Measurements from ENCODE around the gene TECR. TPM values are rescaled to one million over a fixed set of nuclear protein-coding genes. Genes with fewer than 3 reads are reported as not detected.

The TECR gene
- total RNA-seq, 1 donor from 2014 or later, result 123 TPM

DNA sequence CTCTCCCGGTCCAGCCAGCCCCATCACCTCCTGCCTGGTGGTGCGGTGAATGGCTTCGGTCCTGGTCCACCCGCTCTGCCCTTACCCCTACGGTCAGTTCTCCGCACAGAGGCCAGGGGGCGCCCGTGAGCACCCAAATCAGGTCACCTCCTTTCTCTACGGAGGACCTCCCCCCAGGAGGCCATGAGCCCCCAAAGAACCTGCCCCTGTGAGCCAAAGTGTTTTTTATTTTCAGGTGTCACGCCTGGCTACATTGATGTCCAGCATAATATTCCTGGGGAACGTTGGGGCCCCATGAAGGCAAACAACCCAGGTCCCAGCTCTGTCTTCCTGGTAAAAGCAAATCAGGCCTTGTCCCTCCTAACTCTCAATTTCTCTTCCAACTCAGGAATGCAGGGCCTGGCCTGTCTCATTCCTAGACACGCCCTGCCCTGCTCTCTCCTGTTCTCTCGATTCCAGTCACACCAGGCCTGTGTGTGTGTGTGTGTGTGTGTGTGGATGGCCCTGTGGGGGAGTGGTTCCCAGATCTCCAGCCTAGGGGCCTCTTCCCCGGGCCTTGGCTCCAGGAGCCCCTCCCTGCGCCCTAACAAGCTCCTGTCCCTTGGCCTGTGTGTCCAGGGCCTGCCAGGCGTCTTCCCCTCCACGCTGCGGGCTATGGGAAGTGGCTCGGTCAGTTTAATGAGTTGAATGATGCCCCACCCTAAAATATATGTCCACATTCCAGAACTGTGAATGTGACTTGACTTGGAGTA, 23.7 kb upstream of the TECR start:
- TF ChIP-seq, protein P1, sequence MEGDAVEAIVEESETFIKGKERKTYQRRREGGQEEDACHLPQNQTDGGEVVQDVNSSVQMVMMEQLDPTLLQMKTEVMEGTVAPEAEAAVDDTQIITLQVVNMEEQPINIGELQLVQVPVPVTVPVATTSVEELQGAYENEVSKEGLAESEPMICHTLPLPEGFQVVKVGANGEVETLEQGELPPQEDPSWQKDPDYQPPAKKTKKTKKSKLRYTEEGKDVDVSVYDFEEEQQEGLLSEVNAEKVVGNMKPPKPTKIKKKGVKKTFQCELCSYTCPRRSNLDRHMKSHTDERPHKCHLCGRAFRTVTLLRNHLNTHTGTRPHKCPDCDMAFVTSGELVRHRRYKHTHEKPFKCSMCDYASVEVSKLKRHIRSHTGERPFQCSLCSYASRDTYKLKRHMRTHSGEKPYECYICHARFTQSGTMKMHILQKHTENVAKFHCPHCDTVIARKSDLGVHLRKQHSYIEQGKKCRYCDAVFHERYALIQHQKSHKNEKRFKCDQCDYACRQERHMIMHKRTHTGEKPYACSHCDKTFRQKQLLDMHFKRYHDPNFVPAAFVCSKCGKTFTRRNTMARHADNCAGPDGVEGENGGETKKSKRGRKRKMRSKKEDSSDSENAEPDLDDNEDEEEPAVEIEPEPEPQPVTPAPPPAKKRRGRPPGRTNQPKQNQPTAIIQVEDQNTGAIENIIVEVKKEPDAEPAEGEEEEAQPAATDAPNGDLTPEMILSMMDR (IDR thresholded peaks at IDR 0.05), result peak; percentile 71
- intact Hi-C loops (cut with DNase I), result no loop called here
- peak; percentile 84 for ATAC-seq
- no peaks in the 10 kb centered on the region for H3K36me3 ChIP-seq
- H3K4me1 ChIP-seq, result peaks cover 26% of the 10 kb centered on the region
- no peaks in the 10 kb centered on the region for H3K9me3 ChIP-seq
- H3K27me3 ChIP-seq, result no peaks in the 10 kb centered on the region
- H3K4me3 ChIP-seq, result no peak overlapping the region
- peak overlapping the region; percentile 80 for H3K27ac ChIP-seq
- peak; percentile 90 for DNase-seq

DNA sequence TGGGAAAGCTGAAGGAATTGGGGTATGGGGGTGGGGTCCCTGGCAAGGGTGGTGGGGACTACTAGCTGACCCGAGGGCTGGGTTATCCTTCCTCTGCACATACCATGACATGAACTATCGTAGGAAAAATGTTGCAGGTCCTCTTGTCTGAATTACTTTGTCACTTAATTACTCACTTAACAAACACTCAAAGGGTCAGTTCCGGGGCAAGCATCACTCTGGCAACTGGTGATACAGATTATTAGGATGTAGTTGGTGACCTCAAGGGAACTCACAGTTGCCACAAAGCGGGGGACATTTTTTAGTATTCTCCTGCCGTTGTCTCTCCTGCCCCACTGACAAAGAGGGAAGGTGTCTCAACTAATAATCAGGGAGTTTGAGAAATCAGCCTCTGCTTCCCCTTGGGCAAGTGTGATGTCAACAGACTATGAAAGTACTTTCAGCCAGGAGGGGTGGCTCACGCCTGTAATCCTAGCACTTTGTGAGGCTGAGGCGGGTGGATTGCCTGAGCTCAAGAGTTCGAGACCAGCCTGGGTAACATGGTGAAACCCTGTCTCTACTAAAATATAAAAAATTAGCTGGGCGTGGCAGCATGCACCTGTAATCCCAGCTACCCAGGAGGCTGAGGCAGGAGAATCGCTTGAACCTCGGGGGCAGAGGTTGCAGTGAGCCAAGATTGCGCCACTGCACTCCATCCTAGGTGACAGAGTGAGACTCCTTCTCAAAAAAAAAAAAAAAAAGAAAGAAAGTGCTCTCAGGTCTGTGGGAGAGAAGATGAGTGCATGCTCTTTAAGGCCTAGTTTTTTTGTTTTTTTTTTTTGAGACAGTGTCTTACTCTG, 21.5 kb upstream of the TECR start:
- peak overlapping the region; percentile 80 for H3K27ac ChIP-seq

DNA sequence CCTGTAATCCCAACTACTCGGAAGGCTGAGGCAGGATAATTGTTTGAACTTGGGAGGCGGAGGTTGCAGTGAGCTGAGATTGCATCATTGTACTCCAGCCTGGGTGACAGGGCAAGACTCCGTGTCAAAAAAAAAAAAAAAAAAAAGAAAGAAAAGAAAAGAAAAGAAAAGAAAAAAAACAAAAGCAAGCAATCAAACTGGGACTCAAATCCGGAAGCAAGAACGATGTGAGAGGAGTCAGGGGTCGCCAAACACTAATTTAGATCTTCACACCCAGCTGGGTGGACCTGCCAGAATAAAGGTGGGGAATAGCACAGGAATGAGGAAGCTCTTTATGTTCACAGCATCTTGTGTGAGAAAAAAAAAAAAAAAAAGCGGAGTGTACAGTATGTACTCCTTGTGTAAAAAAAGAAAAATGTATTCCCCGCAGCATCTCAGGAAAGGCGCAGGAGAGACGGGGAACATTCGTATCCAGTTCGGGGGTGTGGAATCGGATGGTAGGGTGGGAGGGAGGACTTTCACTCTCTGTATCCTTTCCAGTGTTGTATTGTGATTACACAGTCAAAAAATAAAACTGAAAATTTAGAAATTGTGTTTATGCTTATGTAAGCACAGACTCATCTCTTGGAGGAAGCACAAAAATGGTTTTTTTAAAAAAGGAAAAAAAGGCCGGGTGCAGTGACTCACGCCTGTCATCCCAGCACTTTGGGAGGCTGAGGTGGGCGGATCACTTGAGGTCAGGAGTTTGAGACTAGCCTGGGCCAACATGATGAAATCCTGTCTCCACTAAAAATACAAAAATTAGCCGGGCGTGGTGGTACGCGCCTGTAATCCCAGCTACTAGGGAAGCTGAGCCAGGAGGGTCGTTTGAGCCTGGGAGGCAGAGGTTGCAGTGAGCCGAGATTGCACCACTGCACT, 18.8 kb upstream of the TECR start:
- Histone ChIP-seq H3K36me3 (peaks cover 19% of the 10 kb centered on the region), H3K27me3 (no peaks in the 10 kb centered on the region), H3K4me1 (peaks cover 37% of the 10 kb centered on the region), H3K4me3 (no peak overlapping the region), H3K27ac (peak overlapping the region; percentile 80), H3K9me3 (no peaks in the 10 kb centered on the region)
- TF ChIP-seq, protein P1 (IDR thresholded peaks at IDR 0.05), result no peak
- intact Hi-C loops (cut with DNase I), result no loop called here
- DNase-seq (peak; percentile 73), ATAC-seq (peak; percentile 38)

More for the DNA sequence above, 21.5 kb upstream of the TECR start:
- no peaks in the 10 kb centered on the region for H3K27me3 ChIP-seq
- ATAC-seq (peak; percentile 52), DNase-seq (no peak)
- peaks cover 25% of the 10 kb centered on the region for H3K4me1 ChIP-seq
- intact Hi-C loops (cut with DNase I), result no loop called here
- TF ChIP-seq, protein P1 (IDR thresholded peaks at IDR 0.05), result no peak
- H3K9me3 ChIP-seq, result no peaks in the 10 kb centered on the region
- no peaks in the 10 kb centered on the region for H3K36me3 ChIP-seq
- H3K4me3 ChIP-seq, result no peak overlapping the region

DNA sequence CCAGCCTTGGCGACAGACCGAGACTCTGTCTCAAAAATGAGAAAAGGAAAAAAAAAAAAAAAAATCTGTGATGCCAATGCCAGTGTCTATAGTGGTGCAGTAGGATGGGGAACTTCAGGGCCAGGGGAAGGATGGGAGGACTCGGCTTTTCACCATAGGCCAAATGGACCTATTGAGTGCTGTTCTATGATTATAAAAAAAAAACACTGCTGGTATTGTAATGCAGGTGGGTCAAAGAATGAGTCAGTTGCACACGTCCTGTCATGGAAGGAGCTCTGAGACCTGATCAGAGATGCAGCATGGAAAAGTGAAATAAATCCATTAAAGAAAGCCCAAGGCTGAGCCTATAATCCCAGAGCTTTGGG, 18.2 kb upstream of the TECR start:
- no peak overlapping the region for H3K4me3 ChIP-seq
- H3K27me3 ChIP-seq, result no peaks in the 10 kb centered on the region
- no peak for DNase-seq
- peak; percentile 1 for ATAC-seq
- peaks cover 44% of the 10 kb centered on the region for H3K4me1 ChIP-seq
- peak overlapping the region; percentile 80 for H3K27ac ChIP-seq
- TF ChIP-seq, protein P1 (IDR thresholded peaks at IDR 0.05), result no peak
- intact Hi-C loops (cut with DNase I), result no loop called here
- H3K9me3 ChIP-seq, result no peaks in the 10 kb centered on the region
- peaks cover 26% of the 10 kb centered on the region for H3K36me3 ChIP-seq

DNA sequence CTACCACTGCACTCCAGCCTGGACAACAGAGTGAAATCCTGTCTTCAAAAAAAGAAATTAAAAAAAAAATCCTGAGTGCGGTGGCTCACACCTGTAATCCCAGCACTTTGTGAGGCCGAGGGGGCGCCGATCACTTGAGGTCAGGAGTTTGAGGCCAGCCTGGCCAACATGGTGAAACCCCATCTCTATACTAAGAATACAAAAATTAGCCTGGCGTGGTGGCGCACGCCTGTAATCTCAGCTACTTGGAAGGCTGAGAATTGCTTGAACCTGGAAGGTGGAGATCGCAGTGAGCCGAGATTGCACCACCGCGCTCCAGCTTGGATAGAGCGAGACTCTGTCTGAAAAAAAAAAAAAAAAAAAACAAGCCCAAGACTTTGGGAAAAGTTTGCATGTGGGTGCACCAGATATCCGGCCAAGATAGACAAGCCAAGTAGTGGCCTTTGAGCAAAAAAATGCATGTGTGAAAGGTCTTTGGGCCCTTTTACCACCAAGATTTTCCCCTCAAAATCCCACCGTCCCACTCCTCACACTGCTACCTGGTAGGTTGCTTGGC, 16.9 kb upstream of the TECR start:
- Histone ChIP-seq H3K27me3 (no peaks in the 10 kb centered on the region), H3K4me3 (no peak overlapping the region), H3K36me3 (peaks cover 29% of the 10 kb centered on the region), H3K9me3 (no peaks in the 10 kb centered on the region), H3K27ac (no peak overlapping the region), H3K4me1 (peaks cover 47% of the 10 kb centered on the region)
- no peak for DNase-seq
- TF ChIP-seq, protein P1 (IDR thresholded peaks at IDR 0.05), result no peak
- ATAC-seq, result no peak
- intact Hi-C loops (cut with DNase I), result no loop called here
